ENCODE data around the gene TMEM266.

TMEM266 gene

GRCh38 chr15:76176487-76177085 is 116.8 kb downstream of the TMEM266 start:
- peaks cover 3% of the 10 kb centered on the region for H3K36me3 Mint-ChIP-seq (ENCODE audit: insufficient read depth)
- peaks cover 0 to 3% of the 10 kb centered on the region in 2 donors for H3K4me1 Mint-ChIP-seq (ENCODE audit: low read depth in 2 of 2)
- H3K27me3 Mint-ChIP-seq: peaks cover 32 to 88% of the 10 kb centered on the region in 2 donors
- no peaks in the 10 kb centered on the region for H3K9me3 Mint-ChIP-seq
- ATAC-seq (replicated peaks) (no peak), DNase-seq (no peak)
- H3K4me3 Mint-ChIP-seq: no peak overlapping the region
- no peak overlapping the region for H3K27ac Mint-ChIP-seq

- Mint-ChIP-seq H3K9me3 (no peaks in the 10 kb centered on the region), H3K4me1 (ENCODE audit: low read depth in 2 of 2) (peaks cover 0 to 4% of the 10 kb centered on the region in 2 donors), H3K27ac (no peak overlapping the region), H3K36me3 (ENCODE audit: insufficient read depth) (peaks cover 3% of the 10 kb centered on the region), H3K4me3 (no peak overlapping the region), H3K27me3 (peaks cover 38 to 86% of the 10 kb centered on the region in 2 donors)
- DNase-seq: no peak
- no peak for ATAC-seq (replicated peaks)
Measured at GRCh38 chr15:76177491-76178040, 117.8 kb downstream of the TMEM266 start.

DNA sequence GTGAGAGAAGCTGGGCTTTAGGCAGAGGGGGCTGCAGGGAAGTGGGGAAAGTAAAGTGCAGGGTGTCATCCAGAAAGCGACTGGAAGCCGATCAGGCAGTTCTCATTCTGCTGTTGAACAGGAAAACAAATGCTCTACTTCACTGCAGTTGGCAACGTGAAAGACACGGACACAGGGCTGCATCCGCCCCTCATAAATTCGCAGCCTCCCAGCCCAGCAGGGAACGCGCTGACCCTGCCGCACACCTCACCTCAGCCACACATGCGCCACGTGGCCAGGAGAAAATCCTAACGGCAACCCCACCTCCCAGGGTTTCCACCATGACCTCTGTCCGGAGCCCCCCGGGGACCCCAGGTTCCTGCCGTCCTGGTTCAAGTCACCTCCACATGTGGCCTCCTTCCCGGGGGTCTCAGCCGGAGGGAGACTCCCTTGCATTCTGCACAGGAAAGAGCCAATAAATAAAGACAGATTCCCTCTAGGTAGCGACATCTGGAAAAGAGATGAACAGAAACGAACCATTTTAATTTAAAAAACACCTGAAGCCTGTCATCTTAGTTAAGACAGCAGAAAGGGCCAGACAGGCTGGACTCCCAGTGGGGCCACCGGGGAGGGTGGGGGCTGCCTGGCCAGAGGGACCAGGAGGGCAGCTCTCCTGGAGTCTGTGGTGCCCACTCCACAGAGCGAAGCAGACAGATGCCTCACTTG is 118.7 kb downstream of the TMEM266 start:
- DNase-seq (no peak), ATAC-seq (replicated peaks) (no peak)
- Mint-ChIP-seq H3K36me3 (ENCODE audit: insufficient read depth) (peaks cover 3% of the 10 kb centered on the region), H3K4me1 (ENCODE audit: low read depth in 2 of 2) (peaks cover 0 to 4% of the 10 kb centered on the region in 2 donors), H3K27me3 (peaks cover 33 to 79% of the 10 kb centered on the region in 2 donors), H3K4me3 (no peak overlapping the region), H3K9me3 (no peaks in the 10 kb centered on the region), H3K27ac (no peak overlapping the region)

- H3K27ac Mint-ChIP-seq: no peak overlapping the region
- ATAC-seq (replicated peaks): no peak
- H3K4me1 Mint-ChIP-seq (ENCODE audit: low read depth in 2 of 2): peaks cover 0 to 4% of the 10 kb centered on the region in 2 donors
- peaks cover 3% of the 10 kb centered on the region for H3K36me3 Mint-ChIP-seq (ENCODE audit: insufficient read depth)
- peaks cover 33 to 83% of the 10 kb centered on the region in 2 donors for H3K27me3 Mint-ChIP-seq
- DNase-seq: no peak
- H3K4me3 Mint-ChIP-seq: no peak overlapping the region
- no peaks in the 10 kb centered on the region for H3K9me3 Mint-ChIP-seq
Measured at GRCh38 chr15:76179023-76179422, 119.2 kb downstream of the TMEM266 start.

- H3K27me3 Mint-ChIP-seq: peaks cover 38 to 91% of the 10 kb centered on the region in 2 donors
- no peak overlapping the region for H3K27ac Mint-ChIP-seq
- peaks cover 3% of the 10 kb centered on the region for H3K36me3 Mint-ChIP-seq (ENCODE audit: insufficient read depth)
- peaks cover 0 to 4% of the 10 kb centered on the region in 2 donors for H3K4me1 Mint-ChIP-seq (ENCODE audit: low read depth in 2 of 2)
- DNase-seq: no peak
- H3K4me3 Mint-ChIP-seq: no peak overlapping the region
- no peak for ATAC-seq (replicated peaks)
- no peaks in the 10 kb centered on the region for H3K9me3 Mint-ChIP-seq
Measured at GRCh38 chr15:76180321-76180720, 120.5 kb downstream of the TMEM266 start.

DNA sequence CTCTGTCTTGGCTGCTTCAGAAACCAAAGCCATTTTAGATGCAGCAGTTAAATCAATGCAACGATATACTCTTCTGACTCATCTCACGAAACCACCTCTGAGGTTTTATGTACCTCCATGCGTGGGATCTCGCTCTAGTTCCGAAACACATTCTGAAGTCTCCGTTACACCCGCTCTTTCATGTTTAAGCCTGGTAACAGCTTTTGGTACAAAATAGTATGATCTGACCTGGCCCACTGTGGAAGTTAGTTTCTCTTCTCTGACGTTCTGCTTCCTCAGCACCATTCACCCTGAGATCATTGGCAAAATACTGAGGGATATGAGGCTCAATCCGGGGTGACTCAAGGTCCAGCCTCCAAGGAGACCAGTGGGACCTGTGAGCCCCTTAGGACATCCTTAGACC is 121.9 kb downstream of the TMEM266 start:
- H3K27me3 Mint-ChIP-seq: peaks cover 47 to 91% of the 10 kb centered on the region in 2 donors
- H3K36me3 Mint-ChIP-seq (ENCODE audit: insufficient read depth): peaks cover 3% of the 10 kb centered on the region
- no peak overlapping the region for H3K27ac Mint-ChIP-seq
- H3K9me3 Mint-ChIP-seq: no peaks in the 10 kb centered on the region
- no peak overlapping the region for H3K4me3 Mint-ChIP-seq
- ATAC-seq (replicated peaks) (no peak), DNase-seq (no peak)
- H3K4me1 Mint-ChIP-seq (ENCODE audit: low read depth in 2 of 2): peaks cover 0 to 4% of the 10 kb centered on the region in 2 donors

- H3K4me3 Mint-ChIP-seq: no peak overlapping the region
- ATAC-seq (replicated peaks) (no peak), DNase-seq (no peak)
- H3K27ac Mint-ChIP-seq: no peak overlapping the region
- H3K36me3 Mint-ChIP-seq (ENCODE audit: insufficient read depth): peaks cover 3% of the 10 kb centered on the region
- no peaks in the 10 kb centered on the region for H3K9me3 Mint-ChIP-seq
- peaks cover 47 to 90% of the 10 kb centered on the region in 2 donors for H3K27me3 Mint-ChIP-seq
- H3K4me1 Mint-ChIP-seq (ENCODE audit: low read depth in 2 of 2): peaks cover 0 to 4% of the 10 kb centered on the region in 2 donors
Measured at GRCh38 chr15:76183930-76184649, 124.3 kb downstream of the TMEM266 start.

- no peaks in the 10 kb centered on the region for H3K9me3 Mint-ChIP-seq
- no peak for ATAC-seq (replicated peaks)
- peaks cover 0 to 4% of the 10 kb centered on the region in 2 donors for H3K4me1 Mint-ChIP-seq (ENCODE audit: low read depth in 2 of 2)
- DNase-seq: no peak
- peaks cover 52 to 90% of the 10 kb centered on the region in 2 donors for H3K27me3 Mint-ChIP-seq
- H3K36me3 Mint-ChIP-seq (ENCODE audit: insufficient read depth): peaks cover 3% of the 10 kb centered on the region
- H3K4me3 Mint-ChIP-seq: no peak overlapping the region
- H3K27ac Mint-ChIP-seq: no peak overlapping the region
Measured at GRCh38 chr15:76184650-76185035, 124.9 kb downstream of the TMEM266 start.

DNA sequence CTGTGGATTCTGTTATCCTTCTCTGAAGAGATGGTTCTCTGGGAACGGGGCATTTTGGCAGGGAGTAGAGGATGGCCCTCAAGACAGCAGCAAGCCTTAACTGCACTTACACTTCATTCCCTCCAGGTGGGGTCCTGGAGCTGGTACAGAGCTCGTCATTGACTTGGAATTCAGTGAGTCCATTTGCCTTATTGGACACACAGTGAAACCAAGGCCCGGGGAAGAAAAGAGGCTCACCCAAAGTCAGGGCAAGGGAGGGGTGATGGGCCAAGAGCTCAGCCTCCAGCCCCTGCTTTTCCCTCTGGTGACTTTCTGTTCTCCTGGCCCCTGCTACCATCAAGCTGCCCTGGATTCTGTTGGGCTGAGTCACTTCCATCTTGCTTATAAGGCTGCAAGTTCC is 125.9 kb downstream of the TMEM266 start:
- Mint-ChIP-seq H3K9me3 (no peaks in the 10 kb centered on the region), H3K4me3 (no peak overlapping the region), H3K4me1 (ENCODE audit: low read depth in 2 of 2) (peaks cover 8 to 12% of the 10 kb centered on the region in 2 donors), H3K36me3 (ENCODE audit: insufficient read depth) (peaks cover 3% of the 10 kb centered on the region), H3K27me3 (peaks cover 62 to 90% of the 10 kb centered on the region in 2 donors), H3K27ac (no peak overlapping the region)
- no peak for ATAC-seq (replicated peaks)
- no peak for DNase-seq

DNA sequence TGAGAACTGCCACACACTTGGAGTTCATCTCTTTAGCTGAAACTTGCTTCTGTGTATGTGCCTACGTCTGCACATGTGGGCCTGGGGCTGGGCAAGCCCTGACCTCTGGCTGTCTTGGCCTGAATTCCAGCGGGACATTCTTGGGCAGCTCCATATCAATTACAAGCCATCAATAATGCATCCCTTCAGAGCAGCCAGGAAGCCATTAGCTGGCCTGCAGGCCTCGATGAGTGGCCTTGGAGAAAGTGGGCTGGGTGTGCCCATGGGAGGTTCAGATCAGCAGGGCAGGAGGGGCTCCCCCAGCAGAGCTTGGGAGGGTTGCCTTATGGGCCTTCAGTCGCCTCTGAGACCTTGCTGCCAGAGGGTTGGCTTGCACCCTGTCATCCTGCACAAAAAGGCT is 127.4 kb downstream of the TMEM266 start:
- no peak for DNase-seq
- ATAC-seq (replicated peaks): no peak
- H3K27ac Mint-ChIP-seq: no peak overlapping the region
- no peaks in the 10 kb centered on the region for H3K36me3 Mint-ChIP-seq (ENCODE audit: insufficient read depth)
- H3K4me3 Mint-ChIP-seq: no peak overlapping the region
- H3K27me3 Mint-ChIP-seq: peaks cover 49 to 88% of the 10 kb centered on the region in 2 donors
- no peaks in the 10 kb centered on the region for H3K9me3 Mint-ChIP-seq
- peaks cover 14 to 17% of the 10 kb centered on the region in 2 donors for H3K4me1 Mint-ChIP-seq (ENCODE audit: low read depth in 2 of 2)

DNA sequence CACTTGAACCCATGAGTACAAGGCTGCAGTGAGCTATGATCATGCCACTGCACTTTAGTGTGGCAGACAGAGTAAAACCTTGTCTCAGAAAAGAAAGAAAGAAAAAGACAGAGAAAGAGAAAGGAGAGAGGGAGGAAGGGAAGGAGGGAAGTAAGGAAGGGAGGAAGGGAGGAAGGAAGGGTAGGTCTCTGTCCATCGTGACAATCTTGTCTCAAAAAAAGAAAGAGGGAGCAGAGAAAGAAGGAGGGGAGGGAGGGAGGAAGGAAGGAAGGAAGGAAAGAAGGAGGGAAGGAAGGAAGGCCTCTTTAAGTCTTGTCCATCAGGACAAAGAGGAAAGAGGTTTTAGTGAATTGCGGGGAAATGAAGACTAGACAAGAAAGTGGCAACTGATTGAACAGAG is 129.3 kb downstream of the TMEM266 start:
- Mint-ChIP-seq H3K27me3 (peaks cover 49 to 83% of the 10 kb centered on the region in 2 donors), H3K27ac (peak overlapping the region in 1 of 2 donors; percentile 9), H3K36me3 (ENCODE audit: insufficient read depth) (no peaks in the 10 kb centered on the region), H3K4me1 (ENCODE audit: low read depth in 2 of 2) (peaks cover 14 to 17% of the 10 kb centered on the region in 2 donors), H3K4me3 (no peak overlapping the region), H3K9me3 (no peaks in the 10 kb centered on the region)
- ATAC-seq (replicated peaks): no peak
- DNase-seq: no peak

- Mint-ChIP-seq H3K27me3 (peaks cover 46 to 74% of the 10 kb centered on the region in 2 donors), H3K9me3 (no peaks in the 10 kb centered on the region), H3K27ac (no peak overlapping the region), H3K36me3 (ENCODE audit: insufficient read depth) (no peaks in the 10 kb centered on the region), H3K4me3 (peak overlapping the region; percentile 51 to 58), H3K4me1 (ENCODE audit: low read depth in 2 of 2) (peaks cover 14 to 17% of the 10 kb centered on the region in 2 donors)
- DNase-seq: no peak
- no peak for ATAC-seq (replicated peaks)
Measured at GRCh38 chr15:76190070-76190564, 130.3 kb downstream of the TMEM266 start.
